Retina (tissue), 1 donor: ENCODE measurements around the gene NR1H2.
"Not testable (repeated sequence)": the region's sequence is repeated elsewhere in the genome, so short reads cannot be mapped to it uniquely, and the experiment has no call there.

Experiments used
- DNase-seq: peaks from one replicate; pipeline ENCODE4 v3.0.0-alpha.2; 2016

The NR1H2 gene

DNA sequence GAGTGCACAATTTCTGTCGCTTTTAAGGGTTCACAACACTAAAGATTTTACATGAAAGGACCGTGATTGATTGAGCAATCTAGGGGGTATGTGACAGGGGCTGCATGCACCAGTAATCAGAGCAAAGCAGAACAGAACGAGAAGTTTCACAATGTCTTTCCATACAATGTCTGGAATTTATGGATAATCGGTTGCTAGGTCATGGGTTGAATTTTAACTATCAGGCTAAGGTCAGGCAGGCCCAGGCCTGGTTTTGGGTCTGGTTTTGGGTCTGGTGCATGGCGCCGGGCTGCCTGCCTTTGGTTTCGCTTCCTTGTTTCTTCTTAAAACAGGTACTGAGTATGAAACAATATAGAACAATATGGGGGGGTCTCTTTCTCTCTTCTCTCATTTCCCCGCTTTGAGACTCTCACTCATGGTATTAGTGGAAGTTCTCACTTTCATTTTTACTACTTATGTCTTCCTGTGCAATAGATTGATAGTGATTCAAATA lies 29.1 kb upstream of the NR1H2 start:
- DNase-seq = not testable (repeated sequence)

DNA sequence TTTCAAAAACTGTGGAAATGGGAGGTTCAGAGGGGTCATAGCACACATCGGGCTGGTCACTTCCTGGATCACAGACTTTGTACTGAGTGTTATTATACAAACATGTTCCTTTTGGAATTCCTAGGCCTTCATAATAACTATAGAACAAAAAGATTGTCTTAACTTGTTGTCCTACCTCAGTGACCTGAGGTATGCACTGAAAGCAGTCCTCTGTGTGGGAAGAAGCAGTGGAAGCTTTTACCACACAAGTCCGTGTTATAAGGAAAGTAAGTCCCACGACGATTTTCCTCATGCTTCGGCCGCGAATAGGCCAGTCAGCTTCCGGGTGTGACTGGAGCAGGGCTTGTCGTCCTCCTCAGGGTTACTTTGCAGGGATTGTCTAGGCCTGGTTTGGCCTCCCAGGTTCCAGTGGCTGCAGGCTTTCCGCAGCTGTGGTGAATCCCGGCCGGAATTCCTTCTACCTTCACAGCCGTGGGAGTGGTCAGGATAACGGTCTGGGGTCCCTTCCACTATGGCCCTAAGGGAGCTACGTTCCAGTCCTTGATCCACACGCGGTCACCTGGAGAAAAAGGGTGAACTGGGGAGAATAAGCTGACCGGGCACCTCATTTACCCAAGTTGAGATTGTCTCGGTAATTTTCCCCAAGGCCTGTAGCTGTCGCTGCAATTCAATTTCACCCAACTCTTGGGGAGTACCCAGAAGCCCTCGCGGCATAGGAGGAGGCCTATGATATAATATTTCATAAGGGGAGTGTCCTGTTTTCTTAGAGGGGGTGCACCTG lies 26.8 kb upstream of the NR1H2 start:
- DNase-seq = no peak

DNA sequence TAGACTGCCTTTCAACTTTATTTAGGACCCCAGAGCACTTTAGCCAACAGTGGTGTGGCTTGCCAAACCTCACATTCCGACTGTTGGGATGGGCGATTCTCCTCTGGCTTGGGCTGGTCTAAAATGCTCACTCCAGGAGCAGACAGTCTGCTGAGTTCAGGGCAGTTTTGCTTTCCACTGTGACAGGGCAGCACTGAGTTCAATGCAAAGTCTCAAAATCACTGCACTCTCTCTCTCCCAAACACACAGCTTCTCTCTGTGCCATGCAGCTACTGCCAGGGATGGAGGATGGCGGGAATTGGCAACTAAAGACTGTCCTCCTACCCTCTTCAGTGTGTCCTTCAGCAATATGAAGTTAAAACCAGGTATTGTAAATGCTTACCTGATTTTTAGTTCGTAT lies 24.0 kb upstream of the NR1H2 start:
- no peak for DNase-seq

DNA sequence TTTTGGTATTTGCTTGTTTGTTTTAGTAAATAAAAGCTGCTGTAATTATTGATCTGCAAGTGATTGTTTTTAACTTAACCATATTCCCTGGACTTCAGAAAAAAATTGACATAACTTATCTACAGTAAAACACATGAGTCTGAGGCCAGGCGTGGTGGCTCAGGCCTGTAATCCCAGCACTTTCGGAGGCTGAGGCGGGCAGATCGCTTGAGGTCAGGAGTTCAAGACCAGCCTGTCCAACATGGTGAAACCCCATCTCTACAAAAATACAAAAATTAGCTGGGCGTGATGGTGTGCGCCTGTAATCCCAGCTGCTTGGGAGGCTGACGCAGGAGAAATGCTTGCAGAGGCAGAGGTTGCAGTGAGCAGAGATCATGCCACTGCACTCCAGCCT lies 22.8 kb upstream of the NR1H2 start:
- DNase-seq = not testable (repeated sequence)

DNA sequence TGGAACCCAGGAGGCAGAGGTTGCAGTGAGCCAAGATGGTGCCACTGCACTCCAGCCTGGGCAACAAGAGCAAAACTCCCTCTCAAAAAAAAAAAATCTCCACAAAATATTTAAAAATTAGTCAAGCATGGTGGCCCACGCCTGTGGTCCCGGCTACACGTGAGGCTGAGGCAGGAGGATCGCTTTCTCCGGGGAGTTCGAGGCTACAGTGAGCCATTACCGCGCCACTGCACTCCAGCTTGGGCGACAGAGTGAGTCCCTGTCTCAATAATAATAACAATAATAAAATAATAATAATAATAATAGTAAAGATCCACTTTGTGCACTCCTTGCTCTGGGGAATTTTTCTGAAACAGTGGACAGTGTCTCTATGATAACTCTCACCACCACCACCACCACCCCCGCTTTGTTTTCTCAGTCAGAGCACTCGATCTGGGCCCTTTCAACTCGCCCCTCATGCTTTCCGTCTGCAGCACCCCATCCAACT lies 19.5 kb upstream of the NR1H2 start:
- no peak for DNase-seq

DNA sequence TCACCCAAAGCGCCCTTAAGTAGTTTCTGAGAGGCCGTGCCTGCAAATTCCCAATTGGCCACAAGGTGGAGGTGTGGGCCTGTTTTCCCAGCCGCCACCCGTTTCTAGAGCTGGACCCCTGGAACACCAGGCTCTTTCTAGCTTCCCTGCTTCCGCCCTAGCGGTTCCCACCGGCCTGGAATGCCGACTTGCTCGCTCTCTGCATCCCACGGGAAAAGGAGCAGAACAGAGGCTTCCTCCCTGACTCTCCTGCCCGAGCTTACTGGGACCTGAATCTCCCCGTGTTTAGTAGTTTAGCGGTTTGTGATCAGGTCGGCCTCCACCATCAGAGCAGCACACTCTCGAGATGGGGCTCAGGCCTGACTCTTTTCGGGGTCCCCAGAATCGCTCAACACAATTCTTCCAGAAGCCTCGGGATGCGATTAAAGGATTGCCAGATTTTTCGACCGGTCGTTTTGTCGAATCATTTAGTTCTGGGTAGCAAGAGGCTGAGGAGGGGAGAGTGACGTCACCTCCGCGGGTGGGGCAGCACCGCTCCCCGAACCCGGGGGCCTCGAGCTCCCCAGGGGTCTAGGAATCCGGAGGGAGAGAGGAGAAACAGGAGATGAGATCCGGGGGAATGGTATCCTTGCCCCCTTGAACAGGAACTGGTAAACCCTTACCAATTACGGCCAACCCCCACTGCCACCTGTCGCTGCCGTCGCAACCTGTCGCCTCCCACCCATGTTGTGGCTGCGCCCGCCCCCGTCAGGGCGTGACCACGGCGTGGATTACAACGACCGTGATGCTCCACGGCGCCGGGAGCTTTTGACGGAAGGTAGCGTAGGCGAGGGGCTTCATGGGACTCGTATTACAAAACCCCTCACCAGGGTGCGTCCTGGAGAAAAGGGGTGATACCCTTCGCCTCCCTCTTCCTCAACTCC lies 18.8 kb upstream of the NR1H2 start:
- DNase-seq = peak; percentile 93

DNA sequence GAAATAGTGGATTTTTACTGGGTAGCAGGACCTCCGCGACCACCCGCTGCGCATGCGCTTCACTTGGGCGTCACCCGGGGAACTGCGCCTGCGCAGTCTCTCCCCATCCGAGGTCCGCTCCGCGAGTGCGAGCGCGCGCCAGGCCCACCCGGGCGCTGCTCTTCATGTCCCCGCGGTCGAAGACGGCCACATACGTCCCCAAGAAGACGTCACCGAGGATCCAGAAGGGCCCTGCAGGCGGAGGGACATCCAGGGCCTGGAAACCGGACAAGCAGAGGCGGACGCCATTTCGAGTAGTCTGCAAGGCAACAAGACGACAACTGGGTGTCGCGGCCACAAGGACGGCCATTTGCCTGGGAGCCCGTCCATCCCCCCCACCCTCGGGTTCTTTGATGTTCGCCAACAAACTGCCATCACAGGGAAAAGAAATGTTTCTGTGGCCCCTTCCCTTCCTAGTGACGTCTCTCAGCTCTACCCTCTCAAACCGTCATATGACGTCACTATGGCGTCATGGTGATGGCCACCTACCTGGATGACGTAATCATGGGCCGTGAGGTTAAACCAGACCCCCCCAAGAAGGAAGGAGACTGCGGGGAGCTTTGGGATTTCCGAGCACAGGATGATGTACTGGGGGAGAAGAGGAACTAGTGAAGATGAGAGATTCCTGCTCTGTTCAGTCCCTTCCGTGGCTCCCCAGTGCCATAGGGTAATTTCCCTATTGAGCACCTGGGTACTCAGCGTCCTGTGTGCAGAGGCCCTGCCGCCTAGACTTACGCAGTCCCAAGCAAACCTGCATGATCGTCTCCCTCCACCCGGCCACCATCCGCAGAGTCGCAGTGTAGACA lies 17.6 kb upstream of the NR1H2 start:
- DNase-seq = peak; percentile 89

DNA sequence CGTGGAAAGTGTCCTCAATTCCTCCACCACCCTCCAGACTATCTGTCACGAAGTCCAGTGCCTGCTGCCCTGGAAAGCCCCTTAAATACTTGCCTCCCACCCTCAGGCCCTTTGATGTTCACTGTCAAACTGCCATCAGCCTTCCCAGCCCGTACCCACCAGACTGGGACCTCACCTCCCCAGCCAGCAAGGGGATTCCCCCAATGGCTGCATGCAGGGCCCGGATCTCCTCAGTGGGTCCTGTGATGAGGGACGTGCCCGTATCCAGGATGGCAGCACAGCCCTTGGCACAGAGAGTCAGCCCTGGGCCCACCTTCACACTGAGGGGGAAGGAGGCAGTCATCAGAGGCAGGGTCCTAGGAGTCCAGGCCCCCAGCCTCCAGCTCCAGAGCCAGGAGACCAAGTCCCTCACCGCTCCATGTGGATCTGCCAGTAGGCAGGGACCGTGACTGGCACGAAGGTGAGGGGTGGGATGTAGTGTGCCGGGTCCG lies 16.9 kb upstream of the NR1H2 start:
- DNase-seq = no peak

DNA sequence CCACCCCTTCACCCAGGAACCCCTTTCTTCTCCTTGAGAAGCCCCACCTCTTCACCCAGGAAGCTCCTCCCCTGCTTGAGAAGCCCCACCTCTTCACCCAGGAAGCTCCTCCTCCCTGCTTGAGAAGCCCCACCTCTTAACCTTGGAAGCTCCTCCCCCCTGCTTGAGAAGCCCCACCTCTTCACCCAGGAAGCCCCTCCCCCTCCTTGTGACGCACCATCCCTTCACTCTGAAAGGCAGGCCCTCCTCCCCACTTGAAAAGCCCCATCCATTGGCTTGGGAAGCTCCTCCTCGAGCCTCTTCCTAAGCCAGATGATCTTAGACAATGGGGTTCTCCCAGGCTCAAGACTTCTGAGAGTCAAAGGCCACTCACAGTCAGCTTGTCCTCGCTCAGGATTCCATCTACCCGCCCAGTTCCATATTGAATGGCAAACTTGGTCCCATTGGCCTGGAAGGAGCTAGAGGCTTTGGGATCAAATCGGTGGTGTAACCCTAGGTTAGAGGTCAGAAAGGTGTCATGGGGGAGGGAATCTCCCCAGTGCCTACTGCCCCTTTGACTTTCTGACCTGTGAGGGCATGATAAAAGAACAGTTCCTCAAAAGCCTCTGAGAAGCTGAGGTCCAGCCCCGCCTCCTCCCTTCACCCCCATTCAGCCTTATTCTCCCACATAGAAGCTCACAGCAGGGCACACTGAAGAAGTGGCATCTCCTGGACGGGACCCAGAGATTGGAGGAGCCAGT lies 14.8 kb upstream of the NR1H2 start:
- DNase-seq = no peak

DNA sequence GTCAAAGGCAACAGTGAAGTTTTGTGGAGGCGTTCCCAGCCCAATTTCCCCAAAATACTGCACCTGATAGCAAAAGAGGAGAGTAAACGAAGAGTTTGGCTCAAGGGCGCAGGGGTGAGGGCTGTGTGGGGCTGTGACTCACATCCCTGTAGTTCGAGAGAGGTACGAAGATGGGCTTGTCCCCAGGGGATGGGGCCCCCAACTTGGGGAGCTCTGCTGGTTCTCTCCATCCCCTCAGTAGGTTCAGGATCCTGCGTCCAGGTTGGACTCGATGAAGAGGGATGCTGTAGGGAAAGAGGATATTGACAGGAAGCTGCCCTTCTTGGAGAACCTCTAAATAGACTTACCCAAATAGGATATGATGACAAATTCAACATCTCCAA lies 14.2 kb upstream of the NR1H2 start:
- no peak for DNase-seq

DNA sequence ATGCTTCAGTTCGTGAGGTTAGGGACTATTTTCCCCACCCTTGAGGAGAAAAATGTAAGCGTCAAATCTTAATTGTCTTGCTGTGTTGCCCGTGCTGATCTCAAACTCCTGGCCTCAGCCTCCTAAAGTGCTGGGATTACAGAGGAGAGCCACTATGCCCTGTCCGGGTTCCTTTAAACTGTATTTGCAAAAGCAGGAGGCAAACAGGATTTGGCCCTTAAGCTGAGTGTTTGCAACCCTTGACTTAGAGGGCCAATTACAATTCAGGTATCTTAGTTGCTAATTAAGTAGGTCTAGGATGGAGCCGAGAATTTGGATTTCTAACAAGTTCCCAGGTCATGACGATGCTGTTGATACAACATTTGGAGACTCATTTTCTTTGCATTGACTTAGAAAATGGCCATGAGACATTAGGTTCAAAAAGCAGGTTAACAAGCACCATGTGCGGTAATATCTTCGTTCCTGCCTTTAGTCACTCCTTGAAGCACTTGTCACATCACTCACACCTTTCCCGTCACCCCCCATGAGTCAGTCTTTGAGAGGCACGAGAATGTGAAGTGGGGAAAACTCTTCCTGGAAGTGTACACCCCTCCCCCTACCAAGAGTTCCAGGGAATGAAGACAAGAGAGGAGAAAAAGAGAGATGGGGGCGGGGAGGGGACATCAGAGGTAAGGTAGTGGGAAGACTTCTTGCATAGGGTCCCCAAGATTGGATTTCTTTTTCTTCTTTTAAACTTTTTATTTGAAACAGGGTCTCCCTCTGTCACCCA lies 13.4 kb upstream of the NR1H2 start:
- DNase-seq = no peak

DNA sequence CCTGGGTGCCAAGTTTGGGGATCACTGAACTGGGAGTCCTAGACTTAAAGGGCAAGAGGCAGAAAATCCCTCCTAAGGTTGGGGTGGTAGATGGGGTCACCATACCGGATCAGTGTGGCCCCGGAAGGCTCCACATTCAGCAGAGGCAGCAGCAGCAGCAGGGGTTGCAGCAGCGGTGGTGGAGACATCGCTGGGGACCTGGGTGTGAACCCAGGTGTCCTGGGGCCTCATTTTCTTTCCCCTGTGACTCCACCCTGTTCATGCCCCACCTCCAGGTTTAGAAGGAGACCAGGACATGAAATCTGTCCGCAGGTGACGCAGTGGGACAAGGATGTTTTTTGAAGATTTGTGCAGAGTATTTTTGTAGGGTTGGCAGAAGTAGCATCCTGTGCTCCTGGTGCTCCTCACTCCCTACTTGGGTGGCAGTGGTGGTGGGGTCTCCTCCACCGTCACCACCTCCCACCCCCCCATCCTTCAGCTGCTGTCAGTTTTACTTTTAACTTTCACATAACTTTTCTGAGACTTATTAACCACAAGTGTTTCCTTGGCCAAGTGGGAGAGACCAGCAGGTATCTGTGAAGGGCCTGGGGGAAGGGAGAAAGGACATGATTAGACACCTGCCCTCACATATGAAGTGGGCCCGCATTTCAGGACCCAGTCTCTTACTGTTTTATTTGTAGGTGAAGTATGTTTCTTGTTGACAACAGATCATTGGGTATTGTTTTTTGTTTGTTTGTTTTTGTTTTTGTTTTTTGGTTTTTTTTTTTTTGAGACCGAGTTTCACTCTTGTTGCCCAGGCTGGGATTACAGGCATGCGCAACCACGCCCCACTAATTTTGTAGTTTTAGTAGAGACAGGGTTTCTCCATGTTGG lies 10.6 kb upstream of the NR1H2 start, which contains the start of gene NAPSA:
Gene NAPSA, minus strand, starts transcription at position 206 of the 873 bp plus-strand sequence. Its CDS starts 18 bp downstream, at position 188.
- no peak for DNase-seq

DNA sequence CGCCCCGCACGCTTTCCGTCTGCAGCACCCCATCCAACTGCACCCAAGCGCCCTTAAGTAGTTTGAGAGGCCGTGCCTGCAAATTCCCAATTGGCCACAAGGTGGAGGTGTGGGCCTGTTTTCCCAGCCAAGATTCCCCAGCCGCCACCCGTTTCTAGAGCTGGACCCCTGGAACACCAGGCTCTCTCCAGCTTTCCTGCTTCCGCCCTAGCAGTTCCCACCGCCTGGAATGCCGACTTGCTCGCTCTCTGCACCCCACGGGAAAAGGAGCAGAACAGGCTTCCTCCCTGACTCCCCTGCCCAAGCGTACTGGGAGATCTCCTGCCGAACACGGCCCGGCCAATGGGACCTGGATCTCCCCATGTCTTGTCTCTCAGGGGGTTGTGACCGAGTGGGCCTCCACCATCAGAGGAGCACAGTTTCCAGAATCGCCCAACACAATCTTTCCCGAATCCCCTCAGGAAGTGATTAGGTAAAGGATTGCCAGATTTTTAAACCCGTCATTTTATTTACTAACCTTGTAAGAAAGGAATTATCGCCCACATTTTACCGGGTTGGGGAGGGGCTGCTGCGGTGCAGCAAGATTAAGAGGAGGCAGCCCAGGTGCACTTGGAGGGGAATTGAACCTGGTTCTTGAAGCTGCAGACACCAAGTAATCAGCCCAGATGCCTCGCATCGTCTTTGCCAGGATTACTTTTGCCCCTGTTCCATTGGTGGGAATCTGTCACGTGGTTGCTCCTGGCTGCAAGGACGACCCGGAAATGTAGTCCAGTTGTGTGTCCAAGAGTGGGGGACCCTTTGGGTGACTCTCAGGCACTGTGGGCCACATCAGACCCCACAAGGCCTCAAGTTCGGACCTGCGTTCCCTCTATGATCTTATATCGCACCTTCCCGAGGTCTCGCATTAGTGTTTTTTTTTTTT lies 7.3 kb upstream of the NR1H2 start:
- DNase-seq = peak; percentile 97

DNA sequence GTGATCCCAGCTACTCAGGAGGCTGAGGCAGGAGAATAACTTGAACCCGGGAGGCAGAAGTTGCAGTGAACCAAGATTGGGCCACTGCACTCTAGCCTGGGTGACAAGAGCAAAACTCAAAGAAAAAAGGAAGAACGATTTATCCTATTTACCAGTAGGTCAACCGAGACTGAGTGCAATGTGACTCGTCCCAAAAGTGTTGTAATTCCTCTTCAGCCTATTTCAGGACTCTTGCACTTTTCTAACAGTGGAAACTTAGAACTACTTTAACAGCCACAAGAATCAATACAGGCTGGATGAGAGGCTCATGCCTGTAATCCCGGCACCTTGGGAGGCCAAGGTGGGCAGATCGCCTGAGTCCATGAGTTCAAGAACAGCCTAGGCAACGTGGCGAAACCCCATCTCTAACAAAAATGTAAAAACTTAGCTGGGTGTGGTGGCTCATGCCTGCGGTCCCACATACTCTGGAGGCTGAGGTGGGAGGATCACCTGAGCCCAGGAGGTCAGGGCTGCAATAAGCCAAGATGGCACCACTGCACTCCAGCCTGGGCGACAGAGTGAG lies 4.3 kb upstream of the NR1H2 start:
- DNase-seq = no peak

DNA sequence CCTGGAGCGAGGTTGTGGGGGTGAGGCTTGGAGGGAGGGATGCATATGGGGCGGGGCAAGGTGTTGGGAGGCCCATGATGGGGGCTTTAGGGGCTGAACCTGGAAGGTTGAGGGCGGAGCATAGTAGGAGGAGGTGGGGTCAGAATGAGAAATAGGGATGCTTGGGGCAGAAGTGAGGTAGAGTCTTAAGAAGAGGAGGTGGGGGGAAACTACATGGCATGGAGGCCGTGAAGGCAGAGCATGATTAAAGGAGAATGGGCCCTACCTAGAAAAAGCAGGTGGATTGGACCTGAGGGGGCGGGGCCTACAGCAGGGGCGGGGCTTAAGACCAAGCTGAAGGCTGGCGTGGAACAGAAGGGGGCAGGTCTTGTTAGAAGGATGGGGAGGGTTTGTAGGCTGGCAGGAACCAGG lies 799 bp downstream of the NR1H2 start:
- DNase-seq = no peak

DNA sequence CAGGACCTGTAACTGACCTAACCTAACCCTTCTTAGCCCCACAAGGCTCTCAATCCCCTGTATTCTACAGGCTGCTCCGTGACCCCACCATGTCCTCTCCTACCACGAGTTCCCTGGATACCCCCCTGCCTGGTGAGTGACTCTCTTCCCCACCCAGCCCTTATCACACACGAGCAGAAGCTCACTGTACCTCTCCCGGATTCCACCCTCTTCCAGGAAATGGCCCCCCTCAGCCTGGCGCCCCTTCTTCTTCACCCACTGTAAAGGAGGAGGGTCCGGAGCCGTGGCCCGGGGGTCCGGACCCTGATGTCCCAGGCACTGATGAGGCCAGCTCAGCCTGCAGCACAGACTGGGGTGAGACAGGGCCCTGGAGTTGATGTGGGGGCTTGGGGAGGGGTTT lies 1.3 kb downstream of the NR1H2 start:
- DNase-seq = no peak

DNA sequence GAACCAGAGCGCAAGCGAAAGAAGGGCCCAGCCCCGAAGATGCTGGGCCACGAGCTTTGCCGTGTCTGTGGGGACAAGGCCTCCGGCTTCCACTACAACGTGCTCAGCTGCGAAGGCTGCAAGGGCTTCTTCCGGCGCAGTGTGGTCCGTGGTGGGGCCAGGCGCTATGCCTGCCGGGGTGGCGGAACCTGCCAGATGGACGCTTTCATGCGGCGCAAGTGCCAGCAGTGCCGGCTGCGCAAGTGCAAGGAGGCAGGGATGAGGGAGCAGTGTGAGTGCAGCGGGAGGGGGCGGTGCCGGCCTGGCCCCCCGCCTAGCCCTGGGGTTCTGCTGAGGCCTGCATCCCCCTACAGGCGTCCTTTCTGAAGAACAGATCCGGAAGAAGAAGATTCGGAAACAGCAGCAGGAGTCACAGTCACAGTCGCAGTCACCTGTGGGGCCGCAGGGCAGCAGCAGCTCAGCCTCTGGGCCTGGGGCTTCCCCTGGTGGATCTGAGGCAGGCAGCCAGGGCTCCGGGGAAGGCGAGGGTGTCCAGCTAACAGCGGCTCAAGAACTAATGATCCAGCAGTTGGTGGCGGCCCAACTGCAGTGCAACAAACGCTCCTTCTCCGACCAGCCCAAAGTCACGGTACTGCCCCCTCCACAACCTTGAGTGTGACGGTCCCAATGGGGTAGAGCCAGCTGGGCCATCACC lies 2.1 kb downstream of the NR1H2 start:
- DNase-seq = no peak

DNA sequence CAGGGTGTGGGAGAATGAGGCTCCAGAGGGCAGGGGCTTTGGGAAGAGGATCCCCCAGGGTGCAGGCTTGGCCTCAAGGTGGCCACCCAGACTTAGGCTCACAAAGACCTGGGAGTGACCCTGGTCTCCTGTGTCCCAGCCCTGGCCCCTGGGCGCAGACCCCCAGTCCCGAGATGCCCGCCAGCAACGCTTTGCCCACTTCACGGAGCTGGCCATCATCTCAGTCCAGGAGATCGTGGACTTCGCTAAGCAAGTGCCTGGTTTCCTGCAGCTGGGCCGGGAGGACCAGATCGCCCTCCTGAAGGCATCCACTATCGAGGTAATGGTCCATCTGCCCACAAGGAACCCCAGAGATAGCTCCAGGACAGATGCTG lies 2.6 kb downstream of the NR1H2 start:
- DNase-seq = no peak
